Suprapubic skin (tissue), 4 donors: Measurements from ENCODE around the gene GRID1. TPM values are rescaled to one million over a fixed set of nuclear protein-coding genes. Genes with fewer than 3 reads are reported as not detected.

Experiments used
- DNase-seq, 2 donors: peaks; one replicate each; pipeline ENCODE4 v3.0.0-alpha.2; 2019; ENCODE audit warnings: low spot score in 2 of 2
- H3K27ac ChIP-seq: fragments of 200-600 bp; sonication (generic); one replicate; pipeline ENCODE4 v1.5.1; 2019
- H3K27me3 ChIP-seq: fragments of 200-600 bp; sonication (generic); one replicate; pipeline ENCODE4 v1.5.1; 2019
- H3K36me3 ChIP-seq: fragments of 200-600 bp; sonication (generic); one replicate; pipeline ENCODE4 v1.5.1; 2019
- H3K4me1 ChIP-seq: fragments of 200-600 bp; sonication (generic); one replicate; pipeline ENCODE4 v1.5.1; 2019
- H3K4me3 ChIP-seq: fragments of 200-600 bp; sonication (generic); one replicate; pipeline ENCODE4 v1.5.1; 2019; ENCODE audit warnings: mild to moderate bottlenecking
- H3K9me3 ChIP-seq: fragments of 200-600 bp; sonication (generic); one replicate; pipeline ENCODE4 v1.5.1; 2019
- EP300 ChIP-seq: sonication (generic); formaldehyde crosslinking; IDR thresholded peaks from one replicate; pipeline ENCODE4 v1.6.1; 2017; ENCODE audit warnings: antibody characterized with exemption
- POLR2A ChIP-seq, 2 donors: fragments of 450-650 bp; IDR thresholded peaks; one replicate each; pipeline ENCODE4 v1.6.1; 2017; ENCODE audit warnings: antibody characterized with exemption in 2 of 2, mild to moderate bottlenecking in 2 of 2, moderate library complexity in 2 of 2
- POLR2AphosphoS5 ChIP-seq, 3 donors: sonication (generic); formaldehyde crosslinking; IDR thresholded peaks; one replicate each; pipeline ENCODE4 v1.6.1; 2017; ENCODE audit warnings: antibody characterized with exemption in 3 of 3
- WGBS: methylation state at CpG from one replicate; pipeline ENCODE4 v1.1.5; 2018; 5-methylcytosine and 5-hydroxymethylcytosine counted together
- total RNA-seq, 4 donors: library from RNA; depleted of rRNA; stranded (reverse); fragments of >200 nt; gene quantifications; one replicate each; pipeline ENCODE4 v1.1.0, GENCODE V29; 2016
- TF ChIP-seq, protein P1 (sequence below), 2 donors: fragments of 200-600 bp in 1 of 2; fragments of 450-650 bp in 1 of 2; sonication (generic) in 1 of 2; IDR thresholded peaks; one replicate each; pipeline ENCODE4 v1.5.1; 2016 to 2019; ENCODE audit warnings: antibody characterized with exemption in 2 of 2, mild to moderate bottlenecking in 1 of 2, moderate library complexity in 1 of 2

Gene GRID1
- total RNA-seq, 4 donors from 2014 or later, result 1.8 to 3.1 (median 2.4) TPM

DNA sequence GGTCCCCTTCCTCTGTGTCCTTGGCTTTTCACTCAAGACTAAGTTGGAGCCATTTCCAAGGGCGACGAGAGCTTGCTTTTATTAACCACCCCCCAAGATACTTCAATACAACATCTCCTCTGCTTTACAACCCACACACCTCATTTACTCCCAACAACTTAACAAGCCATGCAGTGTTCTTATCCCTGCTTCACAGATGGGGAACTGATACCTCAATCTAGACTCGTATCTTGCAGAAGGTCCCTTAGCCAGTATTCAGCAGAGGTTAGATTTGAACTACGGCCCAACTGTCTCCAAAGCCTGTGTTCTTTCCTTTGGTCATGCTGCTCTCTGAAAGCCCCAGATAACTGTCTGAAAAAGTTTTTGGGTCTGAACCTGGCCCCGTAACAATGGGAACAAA is 444.8 kb downstream of the GRID1 start:
- no peak overlapping the region for H3K4me3 ChIP-seq
- no peak overlapping the region for H3K27ac ChIP-seq
- TF ChIP-seq, protein P1, sequence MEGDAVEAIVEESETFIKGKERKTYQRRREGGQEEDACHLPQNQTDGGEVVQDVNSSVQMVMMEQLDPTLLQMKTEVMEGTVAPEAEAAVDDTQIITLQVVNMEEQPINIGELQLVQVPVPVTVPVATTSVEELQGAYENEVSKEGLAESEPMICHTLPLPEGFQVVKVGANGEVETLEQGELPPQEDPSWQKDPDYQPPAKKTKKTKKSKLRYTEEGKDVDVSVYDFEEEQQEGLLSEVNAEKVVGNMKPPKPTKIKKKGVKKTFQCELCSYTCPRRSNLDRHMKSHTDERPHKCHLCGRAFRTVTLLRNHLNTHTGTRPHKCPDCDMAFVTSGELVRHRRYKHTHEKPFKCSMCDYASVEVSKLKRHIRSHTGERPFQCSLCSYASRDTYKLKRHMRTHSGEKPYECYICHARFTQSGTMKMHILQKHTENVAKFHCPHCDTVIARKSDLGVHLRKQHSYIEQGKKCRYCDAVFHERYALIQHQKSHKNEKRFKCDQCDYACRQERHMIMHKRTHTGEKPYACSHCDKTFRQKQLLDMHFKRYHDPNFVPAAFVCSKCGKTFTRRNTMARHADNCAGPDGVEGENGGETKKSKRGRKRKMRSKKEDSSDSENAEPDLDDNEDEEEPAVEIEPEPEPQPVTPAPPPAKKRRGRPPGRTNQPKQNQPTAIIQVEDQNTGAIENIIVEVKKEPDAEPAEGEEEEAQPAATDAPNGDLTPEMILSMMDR (IDR thresholded peaks at IDR 0.05), result no peak
- TF ChIP-seq POLR2AphosphoS5 (IDR thresholded peaks at IDR 0.05) (no peak), POLR2A (IDR thresholded peaks at IDR 0.05) (no peak), EP300 (no peak)
- no peaks in the 10 kb centered on the region for H3K4me1 ChIP-seq
- DNase-seq, result no peak
- no peaks in the 10 kb centered on the region for H3K36me3 ChIP-seq
- 94% methylated on average over 5 of the region's 5 CpGs for WGBS
- no peaks in the 10 kb centered on the region for H3K9me3 ChIP-seq
- H3K27me3 ChIP-seq, result no peaks in the 10 kb centered on the region

DNA sequence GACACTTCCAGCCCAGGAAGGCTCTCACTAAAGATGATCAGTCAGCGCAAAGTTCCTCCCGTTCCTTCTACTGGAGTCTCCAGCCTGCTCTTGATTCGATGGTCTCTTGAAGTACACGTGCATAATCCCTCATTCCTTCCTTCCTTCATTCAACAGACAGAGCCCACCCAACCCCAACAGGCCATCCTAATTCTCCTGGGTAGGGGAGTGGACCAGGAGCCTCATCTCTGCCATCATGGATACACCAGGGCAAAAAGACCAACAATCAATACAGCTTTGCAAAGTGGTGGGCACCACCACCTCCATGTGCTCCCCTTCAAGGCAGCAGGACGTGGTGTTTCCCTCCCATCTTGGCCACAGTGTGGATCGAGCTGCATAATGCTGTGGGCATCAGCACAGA is 446.3 kb downstream of the GRID1 start:
- H3K4me3 ChIP-seq, result no peak overlapping the region
- no peak overlapping the region for H3K27ac ChIP-seq
- no peaks in the 10 kb centered on the region for H3K9me3 ChIP-seq
- WGBS, result 81% methylated on average over 5 of the region's 6 CpGs
- H3K36me3 ChIP-seq, result no peaks in the 10 kb centered on the region
- H3K4me1 ChIP-seq, result no peaks in the 10 kb centered on the region
- TF ChIP-seq EP300 (no peak), POLR2A (IDR thresholded peaks at IDR 0.05) (no peak), POLR2AphosphoS5 (IDR thresholded peaks at IDR 0.05) (no peak)
- TF ChIP-seq, protein P1 (IDR thresholded peaks at IDR 0.05), result no peak
- no peaks in the 10 kb centered on the region for H3K27me3 ChIP-seq
- no peak for DNase-seq

DNA sequence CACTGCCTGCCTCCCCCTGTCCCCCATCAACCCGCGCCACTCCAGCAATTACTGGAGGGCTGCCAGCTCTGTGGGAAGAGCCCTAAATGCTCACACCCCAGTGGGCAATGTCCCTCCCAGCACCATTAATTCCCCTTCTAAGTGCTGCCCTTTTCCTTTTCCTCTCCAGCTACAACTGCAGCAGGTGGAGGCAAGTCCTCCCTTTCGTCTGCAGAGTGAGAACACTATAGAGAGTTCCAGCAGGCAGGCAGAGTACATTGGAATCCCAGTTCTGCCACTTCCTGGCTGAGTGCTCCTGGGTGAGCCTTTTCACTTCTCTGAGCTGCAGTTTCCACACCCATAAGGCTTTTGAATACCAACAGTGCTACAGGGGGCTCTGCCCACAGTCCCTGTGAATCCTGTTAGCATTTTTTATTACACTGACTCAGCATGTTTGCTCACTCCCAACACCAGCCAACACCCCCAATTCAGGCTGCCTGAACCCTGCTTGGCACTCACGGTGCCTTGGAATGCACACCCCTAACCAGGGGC is 447.0 kb downstream of the GRID1 start:
- no peaks in the 10 kb centered on the region for H3K9me3 ChIP-seq
- H3K36me3 ChIP-seq, result no peaks in the 10 kb centered on the region
- TF ChIP-seq POLR2A (IDR thresholded peaks at IDR 0.05) (no peak), POLR2AphosphoS5 (IDR thresholded peaks at IDR 0.05) (no peak), EP300 (no peak)
- TF ChIP-seq, protein P1 (IDR thresholded peaks at IDR 0.05), result no peak
- no peak overlapping the region for H3K27ac ChIP-seq
- 18% methylated on average over 4 of the region's 4 CpGs for WGBS
- no peak for DNase-seq
- no peaks in the 10 kb centered on the region for H3K27me3 ChIP-seq
- no peaks in the 10 kb centered on the region for H3K4me1 ChIP-seq
- H3K4me3 ChIP-seq, result no peak overlapping the region

DNA sequence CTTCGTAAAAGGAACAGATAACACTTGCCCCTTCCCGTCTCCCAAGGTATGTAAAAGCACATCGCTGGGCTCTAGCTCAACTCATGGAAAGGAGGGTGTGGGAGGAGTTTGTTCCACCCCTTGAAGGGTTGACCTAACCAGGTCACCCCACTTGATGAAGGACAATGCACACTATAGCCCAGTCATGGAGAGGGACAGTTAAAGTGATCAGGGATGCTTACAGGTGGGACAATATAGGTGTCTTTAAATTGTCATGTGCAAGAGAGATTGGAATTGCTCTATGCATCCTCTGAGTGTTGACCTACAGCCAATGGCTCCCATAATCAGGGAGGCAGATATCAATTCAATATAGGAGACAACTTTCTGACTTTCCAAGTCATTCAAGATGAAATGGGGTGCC is 448.2 kb downstream of the GRID1 start:
- Histone ChIP-seq H3K9me3 (no peaks in the 10 kb centered on the region), H3K36me3 (no peaks in the 10 kb centered on the region), H3K4me1 (no peaks in the 10 kb centered on the region), H3K27ac (no peak overlapping the region), H3K4me3 (no peak overlapping the region), H3K27me3 (no peaks in the 10 kb centered on the region)
- 81% methylated on average over 3 of the region's 3 CpGs for WGBS
- DNase-seq, result no peak
- TF ChIP-seq EP300, result no peak
- TF ChIP-seq POLR2AphosphoS5 (IDR thresholded peaks at IDR 0.05), result no peak
- no peak for TF ChIP-seq POLR2A (IDR thresholded peaks at IDR 0.05)
- TF ChIP-seq, protein P1 (IDR thresholded peaks at IDR 0.05), result no peak

DNA sequence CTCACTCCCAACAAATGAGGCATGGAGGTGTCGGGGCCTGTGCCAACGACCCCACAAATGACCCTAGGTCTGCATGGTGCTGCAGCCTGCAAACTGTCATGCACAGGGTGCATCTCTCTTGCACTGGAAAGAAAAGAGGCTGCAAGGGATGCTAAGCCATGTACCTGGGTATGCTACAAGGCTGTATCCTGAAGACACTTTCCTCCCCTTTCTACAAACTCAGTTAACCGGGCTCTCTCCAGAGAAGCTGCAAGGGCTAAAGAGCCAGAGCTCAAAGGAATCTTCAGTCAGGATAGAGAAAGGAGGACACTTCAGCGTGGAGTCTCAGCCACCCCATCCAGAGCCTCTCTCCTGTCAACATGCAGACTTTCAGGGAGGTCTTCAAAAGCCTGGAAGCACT is 449.0 kb downstream of the GRID1 start:
- no peak overlapping the region for H3K4me3 ChIP-seq
- H3K9me3 ChIP-seq, result no peaks in the 10 kb centered on the region
- TF ChIP-seq, protein P1 (IDR thresholded peaks at IDR 0.05), result no peak
- TF ChIP-seq EP300 (no peak), POLR2A (IDR thresholded peaks at IDR 0.05) (no peak), POLR2AphosphoS5 (IDR thresholded peaks at IDR 0.05) (no peak)
- H3K4me1 ChIP-seq, result no peaks in the 10 kb centered on the region
- WGBS, result 79% methylated on average over 4 of the region's 4 CpGs
- H3K27me3 ChIP-seq, result no peaks in the 10 kb centered on the region
- H3K36me3 ChIP-seq, result no peaks in the 10 kb centered on the region
- DNase-seq, result no peak
- no peak overlapping the region for H3K27ac ChIP-seq
